GM12878 (cell line): ENCODE data around the gene TBL3. TPM values are rescaled to one million over a fixed set of nuclear protein-coding genes. Genes with fewer than 3 reads are reported as not detected.

ENCODE experiments used
- ATAC-seq: fragments of 200-7000 bp; cut with Tn5 transposase; 3 replicates; pipeline ENCODE4 v1.9.1; 2020; ENCODE audit warnings: mild to moderate bottlenecking, moderate library complexity
- BruUV-seq: library from RNA; stranded (reverse); fragments of 400-500 nt; replicated peaks from 2 replicates; lab custom pipeline; 2021; lab: Mats Ljungman, UMichigan
- CTCF ChIA-PET: fragments of 300-600 bp; sonication (Branson Sonifier 250); formaldehyde crosslinking; extraction: SDS; loops from one replicate; lab custom pipeline; 2021; ENCODE audit warnings: inconsistent platforms; lab: Yijun Ruan, JAX
- POLR2A ChIA-PET: fragments of 350-600 bp; formaldehyde crosslinking; extraction: SDS; loops from one replicate; lab custom pipeline; 2021; ENCODE audit warnings: inconsistent platforms; lab: Charles Lee
- RAD21 ChIA-PET: fragments of 300-600 bp; sonication (Branson Sonifier 250); formaldehyde crosslinking; loops from one replicate; lab custom pipeline; 2023; ENCODE audit warnings: antibody characterized with exemption; ENCODE audit not compliant: unreplicated experiment; lab: Charles Lee
- SMC1A ChIA-PET: fragments of 300-600 bp; sonication (Branson Sonifier 250); formaldehyde crosslinking; loops from one replicate; lab custom pipeline; 2023; ENCODE audit not compliant: unreplicated experiment, uncharacterized antibody; lab: Charles Lee
- DNase-seq: peaks from one replicate; pipeline ENCODE4 v3.0.0-alpha.2; 2011; ENCODE audit warnings: low read depth, low spot score
- FAIRE-seq: peaks from 3 replicates; lab custom pipeline; 2011; peaks lifted over from hg19 to GRCh38; lab: Jason Lieb, UNC
- H2AFZ ChIP-seq: 2 replicates; pipeline ENCODE4 v1.6.0; 2011; ENCODE audit warnings: low read depth, low read length, control low read depth; ENCODE audit not compliant: control insufficient read depth
- H3K27ac ChIP-seq: 2 replicates; pipeline ENCODE4 v1.5.1; 2011; ENCODE audit warnings: control low read depth; ENCODE audit not compliant: control insufficient read depth, insufficient read depth
- H3K27me3 ChIP-seq, 2 experiments: replicated peaks in 1 of 2; 2 replicates each; pipeline versions ENCODE4 v1.6.0 to v1.6.1; 2011; ENCODE audit warnings: low read length in 1 of 2; ENCODE audit not compliant: control insufficient read depth in 2 of 2, insufficient read depth in 2 of 2
- H3K36me3 ChIP-seq, 2 experiments: 2 replicates each; pipeline ENCODE4 v1.5.1; 2011; ENCODE audit warnings: low read length in 1 of 2; ENCODE audit not compliant: control insufficient read depth in 2 of 2, insufficient read depth in 2 of 2
- H3K4me1 ChIP-seq: 2 replicates; pipeline ENCODE4 v1.6.1; 2011; ENCODE audit warnings: mild to moderate bottlenecking, low read length, moderate library complexity, mixed read lengths; ENCODE audit not compliant: control insufficient read depth, insufficient read depth
- H3K4me2 ChIP-seq: 2 replicates; pipeline ENCODE4 v1.6.0; 2011; ENCODE audit warnings: control low read depth; ENCODE audit not compliant: control insufficient read depth, insufficient read depth
- H3K4me3 ChIP-seq: fragments of 200-600 bp; sonication (generic); 2 replicates; pipeline ENCODE4 v1.5.1; 2016
- H3K79me2 ChIP-seq: 2 replicates; pipeline ENCODE4 v1.6.0; 2011; ENCODE audit warnings: low read length; ENCODE audit not compliant: control insufficient read depth, insufficient read depth
- H3K9ac ChIP-seq: 2 replicates; pipeline ENCODE4 v1.8.0; 2011; ENCODE audit warnings: low read length, control low read depth, mixed read lengths; ENCODE audit not compliant: control insufficient read depth, insufficient read depth
- H3K9me3 ChIP-seq: replicated peaks from 3 replicates; pipeline ENCODE4 v1.5.1; 2011; ENCODE audit warnings: mild to moderate bottlenecking, low read length; ENCODE audit not compliant: control insufficient read depth, insufficient read depth
- H4K20me1 ChIP-seq: 2 replicates; pipeline ENCODE4 v1.6.0; 2011; ENCODE audit not compliant: control insufficient read depth, insufficient read depth
- ATF3 ChIP-seq: IDR thresholded peaks from 2 replicates; pipeline ENCODE4 v1.6.1; 2011; ENCODE audit warnings: low read depth, mild to moderate bottlenecking, low read length, moderate library complexity, borderline replicate concordance; ENCODE audit errors: extremely low read depth
- CBFB ChIP-seq: IDR thresholded peaks from 2 replicates; pipeline ENCODE4 v1.6.1; 2016; ENCODE audit warnings: antibody characterized with exemption, low read depth
- CHD4 ChIP-seq: fragments of 200-600 bp; sonication (generic); IDR thresholded peaks from 2 replicates; pipeline ENCODE4 v1.6.1; 2016; ENCODE audit warnings: mild to moderate bottlenecking
- E2F4 ChIP-seq: IDR thresholded peaks from 2 replicates; pipeline ENCODE4 v1.6.1; 2012; ENCODE audit warnings: low read depth, low read length, improper control_type of control experiment
- EZH2 ChIP-seq: IDR thresholded peaks from 2 replicates; pipeline ENCODE4 v1.6.1; 2012; ENCODE audit warnings: low read depth, mild to moderate bottlenecking, control low read depth, inconsistent platforms, low read length, borderline replicate concordance; ENCODE audit not compliant: control insufficient read depth
- NRF1 ChIP-seq: conservative IDR thresholded peaks from 2 replicates; pipeline ENCODE4 v1.6.1; 2011; ENCODE audit warnings: mild to moderate bottlenecking, low read depth, low read length, improper control_type of control experiment
- ZBTB11 ChIP-seq: fragments of 450-650 bp; formaldehyde crosslinking; IDR thresholded peaks from 2 replicates; pipeline ENCODE4 v1.5.0; 2022; ENCODE audit warnings: mild to moderate bottlenecking, missing genetic modification characterization
- ZBTB33 ChIP-seq: fragments of 450-650 bp; IDR thresholded peaks from 2 replicates; pipeline ENCODE4 v1.6.1; 2017; ENCODE audit warnings: mild to moderate bottlenecking
- ZNF592 ChIP-seq: fragments of 450-650 bp; IDR thresholded peaks from 2 replicates; pipeline ENCODE4 v1.6.1; 2017; ENCODE audit warnings: mild to moderate bottlenecking, moderate library complexity
- WGBS: methylation state at CpG from one replicate; pipeline ENCODE4 v1.1.6; 2016; ENCODE audit warnings: low lambda C conversion rate; ENCODE audit not compliant: insufficient replicate concordance, insufficient coverage; ENCODE audit errors: missing lambda C conversion rate; 5-methylcytosine and 5-hydroxymethylcytosine counted together
- in situ Hi-C: fragments of 300-500 bp; cut with MboI; formaldehyde crosslinking; loops from 9 replicates; pipeline ENCODE4 v1.14.3; 2018; ENCODE audit warnings: mixed read lengths
- intact Hi-C: fragments of 100-400 bp; cut with micrococcal nuclease; formaldehyde crosslinking; loops from one replicate; pipeline ENCODE4 v1.14.2; 2022; ENCODE audit not compliant: unreplicated experiment
- polyA plus RNA-seq, 11 experiments: library from polyadenylated mRNA; depleted of rRNA in 4 of 11; unstranded in 6 of 11; stranded (reverse) in 5 of 11; fragments of >200 nt; fragmentation: Nextera tagmentation in 4 of 11; fragmentation: Illumina TruSeq in 1 of 11; extraction: Ambion mirVana in 4 of 11; extraction: Trizol in 1 of 11; gene quantifications; 1 replicate in 1 of 11; 2 replicates in 10 of 11; pipeline versions ENCODE4 v1.2.1 to v1.2.3, GENCODE V29; 2011 to 2016; ENCODE audit warnings: inconsistent platforms in 2 of 11, missing spikeins in 2 of 11, low read depth in 1 of 11
- total RNA-seq, 4 experiments: library from RNA; depleted of rRNA in 3 of 4; stranded (reverse); fragments of >200 nt in 3 of 4; fragmentation: Illumina TruSeq in 1 of 4; extraction: Trizol in 1 of 4; gene quantifications; 2 replicates each; pipeline versions ENCODE4 v1.2.1 to v1.2.3, GENCODE V29; 2013 to 2021

The TBL3 gene
- total and polyA plus RNA-seq, 10 of the 15 experiments (the other 5 are each of a cell fraction or from before 2014, with no cell fraction given): 1.2 to 101 (median 34.2) TPM

GRCh38 chr16:1959269-1960039 lies 12.4 kb upstream of the TBL3 start, which contains the start of gene NDUFB10:
Gene NDUFB10 (plus strand): TSS chr16:1959538. CDS start chr16:1959625, 87 bp downstream.
- Histone ChIP-seq H3K79me2 (peaks cover 47% of the 10 kb centered on the region), H3K4me1 (peaks cover 19% of the 10 kb centered on the region), H3K9ac (peak within 1 kb of the TSS; percentile 89), H2AFZ (peak within 1 kb of the TSS; percentile 95), H3K4me2 (peak within 1 kb of the TSS; percentile 89), H3K9me3 (no peaks in the 10 kb centered on the region), H3K27ac (peak within 1 kb of the TSS; percentile 77), H3K36me3 (peaks cover 11 to 13% of the 10 kb centered on the region in 2 experiments; a peak in 3 of 4 replicates), H4K20me1 (peaks cover 6% of the 10 kb centered on the region; the same call in 1 of the 2 replicates), H3K27me3 (no peaks in the 10 kb centered on the region; a peak in 1 of 4 replicates), H3K4me3 (peak within 1 kb of the TSS; percentile 83)
- DNase-seq (peak; percentile 41), ATAC-seq (peak; percentile 81), FAIRE-seq (peak; percentile 83)
- CTCF ChIA-PET: interaction anchor here (0.9 kb wide), 1 partner anchor 44 kb away, joined by 3 read pairs; no protein-coding TSS in a partner anchor
- intact Hi-C loops: no loop called here
- no TSS peak for BruUV-seq
- SMC1A ChIA-PET: no interaction called here
- RAD21 ChIA-PET: interaction anchor here (1.0 to 1.1 kb wide), 2 partner anchors 177 to 181 kb away, joined by 4 read pairs; partner anchors contain the start of genes NUBP2 and SPSB3
- in situ Hi-C loops: no loop called here
- WGBS: under 1% methylated on average over 74 of the region's 79 CpGs
- POLR2A ChIA-PET: interaction anchor here (0.7 to 1.8 kb wide), 4 partner anchors 12 to 22 kb away, joined by 3 to 4 read pairs (median 3); partner anchors contain the start of genes MSRB1, NOXO1 and TBL3
- no peak for TF ChIP-seq ZBTB33
- TF ChIP-seq CBFB: no peak
- no peak for TF ChIP-seq ATF3
- TF ChIP-seq ZBTB11 (CRISPR knock-in tag): no peak
- no peak for TF ChIP-seq E2F4
- no peak for TF ChIP-seq CHD4
- no peak for TF ChIP-seq EZH2
- TF ChIP-seq ZNF592: no peak
- TF ChIP-seq NRF1: peak; percentile 70
